Hepatocyte (in vitro differentiated cells): Measurements from ENCODE around the gene PALLD. TPM values are rescaled to one million over a fixed set of nuclear protein-coding genes. Genes with fewer than 3 reads are reported as not detected.

Source experiments
- DNase-seq: peaks from one replicate; pipeline ENCODE4 v3.0.0-alpha.2; 2016; ENCODE audit warnings: low spot score
- H2AFZ ChIP-seq: fragments of 200-600 bp; sonication (generic); 2 replicates; pipeline ENCODE4 v1.6.0; 2016; ENCODE audit warnings: antibody characterized with exemption, mild to moderate bottlenecking
- H3K27ac ChIP-seq: fragments of 200-600 bp; sonication (generic); 2 replicates; pipeline ENCODE4 v1.5.1; 2016; ENCODE audit warnings: mild to moderate bottlenecking
- H3K27me3 ChIP-seq: fragments of 200-600 bp; sonication (generic); 2 replicates; pipeline ENCODE4 v1.6.1; 2016
- H3K36me3 ChIP-seq: fragments of 200-600 bp; sonication (generic); replicated peaks from 2 replicates; pipeline ENCODE4 v1.5.1; 2016; ENCODE audit warnings: low read depth; ENCODE audit not compliant: insufficient read depth
- H3K4me1 ChIP-seq: fragments of 200-600 bp; sonication (generic); 2 replicates; pipeline ENCODE4 v1.5.1; 2016; ENCODE audit warnings: mild to moderate bottlenecking, moderate library complexity; ENCODE audit not compliant: insufficient read depth
- H3K4me2 ChIP-seq: fragments of 200-600 bp; sonication (generic); 2 replicates; pipeline ENCODE4 v1.6.0; 2016
- H3K4me3 ChIP-seq: fragments of 200-600 bp; sonication (generic); 2 replicates; pipeline ENCODE4 v1.5.1; 2016; ENCODE audit warnings: mild to moderate bottlenecking
- H3K79me2 ChIP-seq: fragments of 200-600 bp; sonication (generic); 2 replicates; pipeline ENCODE4 v1.6.0; 2017; ENCODE audit warnings: mild to moderate bottlenecking
- H3K9me2 ChIP-seq: fragments of 200-600 bp; sonication (generic); replicated peaks from 2 replicates; pipeline ENCODE4 v1.6.0; 2017; ENCODE audit warnings: mild to moderate bottlenecking; ENCODE audit not compliant: insufficient read depth
- H3K9me3 ChIP-seq: fragments of 200-600 bp; sonication (generic); 2 replicates; pipeline ENCODE4 v1.5.1; 2016; ENCODE audit warnings: low read depth, mild to moderate bottlenecking
- H4K20me1 ChIP-seq: fragments of 200-600 bp; sonication (generic); 2 replicates; pipeline ENCODE4 v1.6.0; 2016; ENCODE audit warnings: mild to moderate bottlenecking; ENCODE audit not compliant: insufficient read depth, poor library complexity, severe bottlenecking
- EZH2 ChIP-seq: fragments of 200-600 bp; sonication (generic); IDR thresholded peaks from 2 replicates; pipeline ENCODE4 v1.6.1; 2016; ENCODE audit warnings: antibody characterized with exemption, mild to moderate bottlenecking, borderline replicate concordance
- EZH2phosphoT487 ChIP-seq: fragments of 200-600 bp; sonication (generic); IDR thresholded peaks from one replicate; pipeline ENCODE4 v1.6.1; 2018; ENCODE audit warnings: antibody characterized with exemption, mild to moderate bottlenecking, low read depth, moderate library complexity; ENCODE audit not compliant: unreplicated experiment, severe bottlenecking
- WGBS: methylation state at CpG from one replicate; pipeline ENCODE4 v1.1.6; 2016; ENCODE audit warnings: low lambda C conversion rate; ENCODE audit errors: missing lambda C conversion rate; 5-methylcytosine and 5-hydroxymethylcytosine counted together
- polyA plus RNA-seq: library from polyadenylated mRNA; unstranded; fragments of >200 nt; fragmentation: Nextera tagmentation; extraction: Ambion mirVana; gene quantifications from 2 replicates; pipeline ENCODE4 v1.2.1, GENCODE V29; 2016
- total RNA-seq: library from RNA; depleted of rRNA; stranded (reverse); fragments of >200 nt; gene quantifications from 2 replicates; pipeline ENCODE4 v1.2.3, GENCODE V29; 2014
- TF ChIP-seq, protein P1 (sequence below): fragments of 200-600 bp; sonication (generic); IDR thresholded peaks from 2 replicates; pipeline ENCODE4 v1.5.1; 2016; ENCODE audit warnings: antibody characterized with exemption, mild to moderate bottlenecking; ENCODE audit not compliant: poor library complexity

The PALLD gene
- total and polyA plus RNA-seq, 2 experiments from 2014 or later = 82.7 to 85.2 TPM

DNA sequence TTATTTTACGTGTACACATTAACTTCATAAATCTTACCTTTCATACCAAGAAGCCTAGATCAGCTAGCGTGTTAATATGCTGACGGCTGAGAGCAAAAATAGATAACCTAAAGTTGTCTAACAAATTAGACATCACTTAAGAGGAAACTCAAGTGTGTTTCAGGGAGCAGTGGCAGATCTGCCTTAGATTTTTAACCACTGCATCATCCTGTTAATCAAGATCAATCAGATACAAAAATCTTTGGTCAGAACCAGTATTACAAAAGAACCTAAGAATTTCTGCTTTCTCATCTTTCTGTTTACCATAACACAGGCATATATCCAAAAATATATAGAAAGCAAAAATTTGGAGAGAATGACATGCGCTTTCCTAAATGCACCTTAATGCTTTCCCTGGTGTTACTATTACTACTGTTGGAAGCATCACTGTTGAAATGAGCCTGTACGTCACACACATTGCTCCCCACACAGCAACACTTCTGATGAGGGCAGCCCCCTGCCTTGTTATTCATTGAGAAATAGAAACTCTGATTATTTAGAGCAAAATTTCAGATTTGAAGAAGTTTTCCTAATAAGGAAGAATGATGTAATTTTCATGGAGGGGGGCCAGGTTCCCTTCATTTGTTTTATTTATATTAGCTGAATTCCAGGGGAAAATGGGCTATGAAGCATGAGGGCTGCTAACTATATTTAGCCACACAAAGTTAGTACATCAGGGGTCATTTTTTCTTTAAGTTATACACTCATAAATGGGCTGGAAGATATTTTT is 360.9 kb downstream of the PALLD start:
- 87% methylated on average over 5 of the region's 5 CpGs for WGBS
- Histone ChIP-seq H3K4me2 (no peak overlapping the region), H3K27me3 (no peaks in the 10 kb centered on the region), H3K27ac (no peak overlapping the region), H4K20me1 (no peaks in the 10 kb centered on the region), H3K9me3 (no peaks in the 10 kb centered on the region), H3K36me3 (no peaks in the 10 kb centered on the region), H2AFZ (no peak overlapping the region), H3K4me1 (no peaks in the 10 kb centered on the region), H3K4me3 (no peak overlapping the region), H3K9me2 (no peaks in the 10 kb centered on the region), H3K79me2 (peaks cover 98% of the 10 kb centered on the region)
- no peak for DNase-seq
- TF ChIP-seq EZH2 = no peak
- TF ChIP-seq, protein P1, sequence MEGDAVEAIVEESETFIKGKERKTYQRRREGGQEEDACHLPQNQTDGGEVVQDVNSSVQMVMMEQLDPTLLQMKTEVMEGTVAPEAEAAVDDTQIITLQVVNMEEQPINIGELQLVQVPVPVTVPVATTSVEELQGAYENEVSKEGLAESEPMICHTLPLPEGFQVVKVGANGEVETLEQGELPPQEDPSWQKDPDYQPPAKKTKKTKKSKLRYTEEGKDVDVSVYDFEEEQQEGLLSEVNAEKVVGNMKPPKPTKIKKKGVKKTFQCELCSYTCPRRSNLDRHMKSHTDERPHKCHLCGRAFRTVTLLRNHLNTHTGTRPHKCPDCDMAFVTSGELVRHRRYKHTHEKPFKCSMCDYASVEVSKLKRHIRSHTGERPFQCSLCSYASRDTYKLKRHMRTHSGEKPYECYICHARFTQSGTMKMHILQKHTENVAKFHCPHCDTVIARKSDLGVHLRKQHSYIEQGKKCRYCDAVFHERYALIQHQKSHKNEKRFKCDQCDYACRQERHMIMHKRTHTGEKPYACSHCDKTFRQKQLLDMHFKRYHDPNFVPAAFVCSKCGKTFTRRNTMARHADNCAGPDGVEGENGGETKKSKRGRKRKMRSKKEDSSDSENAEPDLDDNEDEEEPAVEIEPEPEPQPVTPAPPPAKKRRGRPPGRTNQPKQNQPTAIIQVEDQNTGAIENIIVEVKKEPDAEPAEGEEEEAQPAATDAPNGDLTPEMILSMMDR = no peak
- TF ChIP-seq EZH2phosphoT487 = no peak

DNA sequence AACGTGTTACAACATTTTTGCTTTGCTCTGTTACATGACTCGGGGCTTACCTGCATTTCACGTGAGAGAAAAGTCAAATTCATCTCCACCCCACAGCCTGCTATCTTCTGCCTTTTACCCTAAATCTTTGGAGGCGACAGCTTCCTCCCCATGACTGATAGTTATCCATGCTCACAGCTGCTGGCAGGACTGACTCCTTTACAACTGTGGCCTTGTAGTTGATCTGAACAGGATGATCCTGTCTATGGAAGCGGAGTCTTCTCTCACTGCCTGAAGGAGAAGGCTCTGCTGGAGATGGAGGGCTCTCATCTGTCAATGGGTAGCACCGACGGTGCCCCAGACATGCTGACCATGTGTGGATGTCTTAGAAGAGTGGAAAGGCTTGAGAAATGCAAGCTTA is 362.2 kb downstream of the PALLD start:
- DNase-seq = no peak
- H4K20me1 ChIP-seq = peaks cover 3% of the 10 kb centered on the region

DNA sequence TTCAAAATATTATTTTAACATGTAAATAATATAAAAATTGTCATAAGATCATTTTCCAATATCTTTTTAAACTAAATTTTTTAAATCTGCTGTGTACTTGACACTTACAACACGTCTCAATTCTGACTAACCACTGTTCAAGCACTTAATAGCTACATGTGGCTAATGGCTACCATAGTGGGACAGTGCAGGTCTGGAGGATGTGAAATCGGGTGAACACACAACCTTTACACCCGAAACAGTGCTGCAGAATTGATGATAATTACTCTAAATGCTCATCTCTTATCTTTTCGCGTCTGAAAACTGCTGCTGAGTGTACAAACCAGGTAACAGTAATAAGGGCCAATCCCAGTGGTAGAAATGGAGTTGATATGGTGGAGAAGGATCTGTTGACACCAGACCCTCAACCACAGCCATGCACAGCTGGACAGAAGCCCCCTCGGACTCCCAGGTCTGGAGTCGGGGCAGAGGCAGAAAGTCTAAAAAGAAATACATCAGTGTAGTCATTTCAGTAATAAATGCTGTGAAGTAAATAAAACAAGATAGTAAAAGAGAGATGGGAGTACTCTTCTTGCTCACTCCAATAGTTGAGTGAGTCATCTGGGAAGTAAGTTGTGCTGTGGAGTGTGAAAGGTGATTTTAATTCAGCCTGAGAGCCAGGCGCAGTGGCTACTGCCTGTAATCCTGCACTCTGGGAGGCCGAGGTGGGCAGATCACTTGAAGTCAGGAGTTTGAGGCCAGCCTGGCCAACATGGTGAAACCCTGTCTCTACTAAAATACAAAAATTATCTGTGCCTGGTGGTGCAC is 363.2 kb downstream of the PALLD start:
- H4K20me1 ChIP-seq = peaks cover 3% of the 10 kb centered on the region
- WGBS = 82% methylated on average over 9 of the region's 9 CpGs
- no peaks in the 10 kb centered on the region for H3K27me3 ChIP-seq
- no peak overlapping the region for H3K4me2 ChIP-seq
- no peaks in the 10 kb centered on the region for H3K36me3 ChIP-seq
- H3K27ac ChIP-seq = no peak overlapping the region
- no peaks in the 10 kb centered on the region for H3K4me1 ChIP-seq
- no peak overlapping the region for H2AFZ ChIP-seq
- TF ChIP-seq EZH2phosphoT487 (no peak), EZH2 (no peak)
- H3K79me2 ChIP-seq = peaks cover 97% of the 10 kb centered on the region
- H3K4me3 ChIP-seq = no peak overlapping the region
- no peak for DNase-seq
- no peaks in the 10 kb centered on the region for H3K9me3 ChIP-seq
- no peaks in the 10 kb centered on the region for H3K9me2 ChIP-seq

More for the DNA sequence above, 362.2 kb downstream of the PALLD start:
- Histone ChIP-seq H3K4me3 (no peak overlapping the region), H3K79me2 (peaks cover 98% of the 10 kb centered on the region), H2AFZ (no peak overlapping the region), H3K27me3 (no peaks in the 10 kb centered on the region), H3K4me1 (no peaks in the 10 kb centered on the region), H3K9me2 (no peaks in the 10 kb centered on the region), H3K4me2 (no peak overlapping the region), H3K36me3 (no peaks in the 10 kb centered on the region), H3K9me3 (no peaks in the 10 kb centered on the region), H3K27ac (no peak overlapping the region)
- 89% methylated on average over 7 of the region's 7 CpGs for WGBS
- no peak for TF ChIP-seq EZH2phosphoT487
- TF ChIP-seq, protein P1 = no peak
- TF ChIP-seq EZH2 = no peak

DNA sequence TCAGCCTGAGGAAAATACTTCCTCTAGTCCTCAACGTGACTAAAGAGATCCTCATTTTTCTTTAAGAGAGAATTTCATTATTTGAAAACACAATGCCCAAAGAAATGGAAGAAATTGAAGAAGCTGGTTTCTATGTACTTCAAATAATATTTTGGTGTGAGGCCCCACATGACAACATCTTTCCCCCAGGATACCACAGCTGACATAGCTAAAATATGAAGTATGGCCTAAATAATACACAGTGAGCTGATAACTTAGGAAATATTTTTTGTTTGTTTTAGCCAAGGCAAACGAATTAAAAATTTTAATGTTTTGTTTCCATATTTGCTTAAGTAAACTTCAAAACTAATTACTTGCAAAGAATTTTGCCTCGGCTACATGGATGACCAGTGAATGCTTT is 364.0 kb downstream of the PALLD start:
- Histone ChIP-seq H4K20me1 (peaks cover 3% of the 10 kb centered on the region), H3K27ac (no peak overlapping the region), H2AFZ (no peak overlapping the region), H3K36me3 (no peaks in the 10 kb centered on the region), H3K9me3 (no peaks in the 10 kb centered on the region), H3K4me3 (no peak overlapping the region), H3K27me3 (no peaks in the 10 kb centered on the region), H3K79me2 (peaks cover 97% of the 10 kb centered on the region), H3K9me2 (no peaks in the 10 kb centered on the region), H3K4me2 (no peak overlapping the region), H3K4me1 (no peaks in the 10 kb centered on the region)
- TF ChIP-seq, protein P1 = no peak
- no peak for TF ChIP-seq EZH2
- TF ChIP-seq EZH2phosphoT487 = no peak
- DNase-seq = no peak
- WGBS = 87% methylated on average over 3 of the region's 3 CpGs
